K562 (cell line): Measurements from ENCODE around the gene HADHA. TPM values are rescaled to one million over a fixed set of nuclear protein-coding genes. Genes with fewer than 3 reads are reported as not detected.
A peak's percentile ranks its signal among the peaks of the same experiment; 100 is the strongest.

Experiments used
- ATAC-seq: fragments of 200-7000 bp; cut with Tn5 transposase; 3 replicates; pipeline ENCODE4 v1.9.1; 2020; ENCODE audit warnings: moderate library complexity
- BruUV-seq: library from RNA; stranded (reverse); fragments of 400-500 nt; replicated peaks from 2 replicates; lab custom pipeline; 2021; lab: Mats Ljungman, UMichigan
- CTCF ChIA-PET: fragments of 300-600 bp; formaldehyde crosslinking; extraction: SDS; loops from one replicate; lab custom pipeline; 2021; ENCODE audit warnings: low intra/inter-chr PET ratio; lab: Yijun Ruan, JAX
- POLR2A ChIA-PET: fragments of 300-600, 350-650 bp; sonication (Branson Sonifier 250); formaldehyde crosslinking; extraction: SDS; loops from one replicate; lab custom pipeline; 2021; ENCODE audit warnings: antibody characterized with exemption, inconsistent platforms; lab: Yijun Ruan, JAX
- DNase-seq, 4 experiments: peaks; one replicate each; pipeline versions ENCODE4 v3.0.0 to v3.0.0-alpha.2; 2011 to 2018; ENCODE audit warnings: low spot score in 3 of 4, mixed read lengths in 3 of 4; ENCODE audit errors: extremely low read depth in 1 of 4
- FAIRE-seq: peaks from 2 replicates; lab custom pipeline; 2011; peaks lifted over from hg19 to GRCh38; lab: Jason Lieb, UNC
- H2AFZ ChIP-seq: 2 replicates; pipeline ENCODE4 v1.6.0; 2011; ENCODE audit warnings: low read depth, low read length, control low read depth, inconsistent platforms
- H3K27ac ChIP-seq: fragments of 200-600 bp; 3 replicates; pipeline ENCODE4 v1.8.0; 2011; ENCODE audit warnings: low read depth, mild to moderate bottlenecking, control low read depth, inconsistent platforms, low read length, moderate library complexity, mixed read lengths; ENCODE audit errors: extremely low read depth
- H3K27me3 ChIP-seq, 2 experiments: fragments of 300-600 bp in 1 of 2; 2 replicates in 1 of 2; 3 replicates in 1 of 2; pipeline versions ENCODE4 v1.6.0 to v1.8.0; 2011; ENCODE audit warnings: inconsistent platforms in 2 of 2, low read length in 2 of 2, mild to moderate bottlenecking in 1 of 2, mixed read lengths in 1 of 2, moderate library complexity in 1 of 2; ENCODE audit not compliant: control insufficient read depth in 2 of 2, insufficient read depth in 2 of 2
- H3K36me3 ChIP-seq: fragments of 300-600 bp; 3 replicates; pipeline ENCODE4 v1.8.0; 2011; ENCODE audit warnings: mild to moderate bottlenecking, low read length, inconsistent platforms; ENCODE audit not compliant: control insufficient read depth, insufficient read depth
- H3K4me1 ChIP-seq, 2 experiments: fragments of 200-600 bp in 1 of 2; replicated peaks in 1 of 2; 2 replicates in 1 of 2; 3 replicates in 1 of 2; pipeline versions ENCODE4 v1.5.1 to v1.8.0; 2011; ENCODE audit warnings: inconsistent platforms in 2 of 2, low read length in 2 of 2, mild to moderate bottlenecking in 1 of 2, mixed read lengths in 1 of 2, moderate library complexity in 1 of 2; ENCODE audit not compliant: control insufficient read depth in 2 of 2, insufficient read depth in 2 of 2
- H3K4me2 ChIP-seq: 2 replicates; pipeline ENCODE4 v1.6.1; 2011; ENCODE audit warnings: low read length, control low read depth, inconsistent platforms, mixed read lengths; ENCODE audit not compliant: insufficient read depth
- H3K4me3 ChIP-seq: fragments of 200-600 bp; sonication (generic), shearing (Covaris generic); 2 replicates; pipeline ENCODE4 v1.5.1; 2016; ENCODE audit warnings: control low read depth, inconsistent platforms
- H3K79me2 ChIP-seq: fragments of 200-600 bp; 3 replicates; pipeline ENCODE4 v1.8.0; 2011; ENCODE audit warnings: low read length, inconsistent platforms; ENCODE audit not compliant: control insufficient read depth, insufficient read depth
- H3K9ac ChIP-seq, 2 experiments: 2 replicates each; pipeline versions ENCODE4 v1.6.0 to v1.6.1; 2011; ENCODE audit warnings: low read depth in 2 of 2, low read length in 2 of 2, control low read depth in 1 of 2, inconsistent platforms in 1 of 2, mild to moderate bottlenecking in 1 of 2, mixed read lengths in 1 of 2; ENCODE audit not compliant: insufficient read depth in 1 of 2
- H3K9me1 ChIP-seq: one replicate; pipeline ENCODE4 v1.6.0; 2011; ENCODE audit warnings: inconsistent platforms, mild to moderate bottlenecking, low read length, moderate library complexity; ENCODE audit not compliant: control insufficient read depth, insufficient read depth
- H3K9me3 ChIP-seq: replicated peaks from 2 replicates; pipeline ENCODE4 v1.5.1; 2011; ENCODE audit warnings: low read depth, low read length, inconsistent platforms; ENCODE audit not compliant: control insufficient read depth, insufficient read depth
- H4K20me1 ChIP-seq: replicated peaks from 2 replicates; pipeline ENCODE4 v1.6.1; 2011; ENCODE audit warnings: low read length, inconsistent platforms, mixed read lengths; ENCODE audit not compliant: control insufficient read depth, insufficient read depth
- CGGBP1 ChIP-seq: fragments of 250-450 bp; sonication (Bioruptor Pico); IDR thresholded peaks from 2 replicates; pipeline ENCODE4 v1.9.0; 2021; ENCODE audit warnings: mild to moderate bottlenecking
- DDX20 ChIP-seq: fragments of 450-650 bp; IDR thresholded peaks from 2 replicates; pipeline ENCODE4 v1.6.1; 2016; ENCODE audit warnings: missing genetic modification characterization, low read depth, mild to moderate bottlenecking, missing compliant biosample characterization, moderate library complexity
- E2F1 ChIP-seq: sonication (generic); formaldehyde crosslinking; IDR thresholded peaks from 2 replicates; pipeline ENCODE4 v1.8.1; 2023; ENCODE audit warnings: mild to moderate bottlenecking, missing genetic modification reagents, moderate library complexity
- ELF1 ChIP-seq: fragments of 200-800 bp; sonication (Bioruptor generic); IDR thresholded peaks from 2 replicates; pipeline ENCODE4 v1.6.1; 2016; ENCODE audit warnings: missing genetic modification characterization, missing compliant biosample characterization
- GATA2 ChIP-seq: sonication (generic); formaldehyde crosslinking; IDR thresholded peaks from 2 replicates; pipeline ENCODE4 v1.4.0; 2020; ENCODE audit warnings: mild to moderate bottlenecking, missing genetic modification reagents
- HMBOX1 ChIP-seq: sonication (generic); IDR thresholded peaks from 2 replicates; pipeline ENCODE4 v1.6.1; 2016
- IRF1 ChIP-seq: sonication (generic); formaldehyde crosslinking; IDR thresholded peaks from 2 replicates; pipeline ENCODE4 v1.8.0; 2022; ENCODE audit warnings: missing genetic modification reagents, mild to moderate bottlenecking, borderline replicate concordance
- KDM1A ChIP-seq, 2 experiments: fragments of 450-650 bp; IDR thresholded peaks; 2 replicates each; pipeline ENCODE4 v1.6.1; 2016; ENCODE audit warnings: mild to moderate bottlenecking in 2 of 2
- KHSRP ChIP-seq: fragments of 450-650 bp; IDR thresholded peaks from 2 replicates; pipeline ENCODE4 v1.6.1; 2017
- NFYB ChIP-seq: IDR thresholded peaks from 2 replicates; pipeline ENCODE4 v1.6.1; 2011; ENCODE audit warnings: mild to moderate bottlenecking, moderate library complexity; ENCODE audit not compliant: insufficient read length; ENCODE audit errors: extremely low read depth
- NR2C1 ChIP-seq, 2 experiments: fragments of 450-650 bp; IDR thresholded peaks; 2 replicates each; pipeline ENCODE4 v1.6.1; 2017; ENCODE audit warnings: mild to moderate bottlenecking in 2 of 2, antibody characterized with exemption in 1 of 2, inconsistent platforms in 1 of 2, missing compliant biosample characterization in 1 of 2, missing genetic modification characterization in 1 of 2
- RCOR1 ChIP-seq, 2 experiments: IDR thresholded peaks; 2 replicates each; pipeline ENCODE4 v1.6.1; 2012; ENCODE audit warnings: low read depth in 2 of 2, low read length in 2 of 2, borderline replicate concordance in 1 of 2, improper control_type of control experiment in 1 of 2
- SMAD1 ChIP-seq: fragments of 150-350 bp; IDR thresholded peaks from 2 replicates; pipeline ENCODE4 v1.6.1; 2014; ENCODE audit warnings: low read length, low read depth; ENCODE audit not compliant: partially characterized antibody
- TGIF2 ChIP-seq: sonication (generic); formaldehyde crosslinking; IDR thresholded peaks from 2 replicates; pipeline ENCODE4 v1.8.1; 2022; ENCODE audit warnings: mild to moderate bottlenecking, missing genetic modification reagents, moderate library complexity
- TRIM28 ChIP-seq: fragments of 450-650 bp; IDR thresholded peaks from 2 replicates; pipeline ENCODE4 v1.6.1; 2017
- YBX1 ChIP-seq: fragments of 450-650 bp; IDR thresholded peaks from 2 replicates; pipeline ENCODE4 v1.7.1; 2016; ENCODE audit warnings: mild to moderate bottlenecking
- ZC3H11A ChIP-seq: IDR thresholded peaks from 2 replicates; pipeline ENCODE4 v1.6.1; 2012; ENCODE audit warnings: low read depth, low read length, improper control_type of control experiment
- WGBS: fragments of 100-300 bp; shearing (Covaris generic); methylation state at CpG from one replicate; pipeline ENCODE4 v1.1.6; 2016; ENCODE audit warnings: low coverage, mixed read lengths; ENCODE audit not compliant: insufficient coverage; ENCODE audit errors: missing lambda C conversion rate; 5-methylcytosine and 5-hydroxymethylcytosine counted together
- in situ Hi-C: fragments of 300-500 bp; cut with MboI; formaldehyde crosslinking; loops from 4 replicates; pipeline ENCODE4 v1.15.0; 2018; ENCODE audit warnings: inconsistent platforms, mixed read lengths
- intact Hi-C: fragments of 100-400 bp; cut with micrococcal nuclease; formaldehyde crosslinking; loops from 2 replicates; pipeline ENCODE4 v1.14.2; 2022
- polyA plus RNA-seq, 8 experiments: library from polyadenylated mRNA; depleted of rRNA in 4 of 8; stranded (reverse) in 5 of 8; unstranded in 3 of 8; fragments of >200 nt; fragmentation: Nextera tagmentation in 2 of 8; fragmentation: Illumina TruSeq in 1 of 8; extraction: Ambion mirVana in 2 of 8; extraction: Trizol in 1 of 8; gene quantifications; 2 replicates each; pipeline versions ENCODE4 v1.2.1 to v1.2.3, GENCODE V29; 2011 to 2014; ENCODE audit warnings: inconsistent platforms in 1 of 8, missing spikeins in 1 of 8
- total RNA-seq, 7 experiments: library from RNA; depleted of rRNA in 6 of 7; stranded (reverse); fragments of >200 nt in 6 of 7; fragmentation: Illumina TruSeq in 2 of 7; extraction: Trizol in 2 of 7; gene quantifications; 2 replicates each; pipeline versions ENCODE4 v1.2.1 to v1.2.3, GENCODE V29; 2011 to 2021; ENCODE audit warnings: low replicate concordance in 1 of 7

The HADHA gene
- total and polyA plus RNA-seq, 9 of the 15 experiments (the other 6 are each of a cell fraction or from before 2014, with no cell fraction given): 145 to 326 (median 202) TPM

- TF ChIP-seq DDX20 (tag): no peak
- TF ChIP-seq NFYB: no peak
- 0 out of 2 replicates have a peak, but pooled peaks have one; percentile 45 for TF ChIP-seq ELF1
- peak; percentile 36; the same call in 1 of the 2 replicates for TF ChIP-seq NR2C1 (IDR thresholded peaks at IDR 0.05)
- no peak for TF ChIP-seq NR2C1 (tag; IDR thresholded peaks at IDR 0.05)
These were observed 99.3 kb downstream of the HADHA start (continued) for GRCh38 chr2:26144953-26145680.

GRCh38 chr2:26144031-26144430 lies 100.4 kb downstream of the HADHA start:
- H3K9ac ChIP-seq: no peak overlapping the region
- no peaks in the 10 kb centered on the region for H3K36me3 ChIP-seq
- ChIA-PET POLR2A (interaction anchor here (0.6 kb wide), 1 partner anchor 84 kb away, joined by 3 read pairs; no protein-coding TSS in a partner anchor), CTCF (interaction anchor here (0.7 to 3.6 kb wide), 5 partner anchors 153 to 537 kb away, joined by 4 to 50 read pairs (median 9); no protein-coding TSS in a partner anchor)
- intact Hi-C loops: loop anchor here (2.0 kb wide), 1 partner anchor 537 kb away; no protein-coding TSS in a partner anchor
- no peak overlapping the region for H3K27ac ChIP-seq
- no peak overlapping the region for H3K4me3 ChIP-seq
- DNase-seq (peak in 1 of 4 experiments; percentile 23), FAIRE-seq (no peak), ATAC-seq (peak; percentile 17; the same call in 2 of the 3 replicates)
- no TSS peak for BruUV-seq
- H3K9me1 ChIP-seq: no peaks in the 10 kb centered on the region
- H2AFZ ChIP-seq: no peak overlapping the region
- H3K79me2 ChIP-seq: no peaks in the 10 kb centered on the region
- no peaks in the 10 kb centered on the region for H3K9me3 ChIP-seq
- 3% methylated on average over 6 of the region's 7 CpGs for WGBS
- peaks cover 5 to 13% of the 10 kb centered on the region in 2 experiments; a peak in 3 of 5 replicates for H3K4me1 ChIP-seq
- peaks cover 4 to 6% of the 10 kb centered on the region in 2 experiments; a peak in 2 of 5 replicates for H3K27me3 ChIP-seq
- H3K4me2 ChIP-seq: peak overlapping the region; percentile 10; the same call in 1 of the 2 replicates
- in situ Hi-C loops: no loop called here
- no peaks in the 10 kb centered on the region for H4K20me1 ChIP-seq
- TF ChIP-seq HMBOX1 (peak; percentile 73), IRF1 (CRISPR knock-in tag) (no peak), TRIM28 (no peak), RCOR1 (IDR thresholded peaks at IDR 0.05; ENCODE audit: borderline replicate concordance in 1 of 2, low read depth in 2 of 2, low read length in 2 of 2) (0 out of 4 replicates have a peak, but pooled peaks of 1 of the 2 experiments have one; percentile 17), SMAD1 (no peak), CGGBP1 (CRISPR knock-in tag) (no peak), NR2C1 (IDR thresholded peaks at IDR 0.05) (no peak), NR2C1 (tag; IDR thresholded peaks at IDR 0.05) (no peak), TGIF2 (CRISPR knock-in tag) (no peak), E2F1 (no peak), YBX1 (no peak), ZC3H11A (no peak), GATA2 (CRISPR knock-in tag) (no peak), KHSRP (no peak), KDM1A (IDR thresholded peaks at IDR 0.05) (0 out of 4 replicates have a peak, but pooled peaks of 1 of the 2 experiments have one; percentile 10)
